NT2/D1 (cell line): ENCODE measurements around the gene NFASC.

Experiments
- DNase-seq: peaks from one replicate; pipeline ENCODE4 v3.0.0-alpha.2; 2011; ENCODE audit warnings: low read depth, low spot score
- H3K27me3 ChIP-seq: 2 replicates; pipeline ENCODE4 v1.6.0; 2011; ENCODE audit warnings: mild to moderate bottlenecking; ENCODE audit not compliant: insufficient read length, insufficient read depth
- H3K36me3 ChIP-seq: 2 replicates; pipeline ENCODE4 v1.6.1; 2011; ENCODE audit warnings: mild to moderate bottlenecking, low read length, mixed read lengths; ENCODE audit not compliant: insufficient read depth, insufficient read length
- H3K4me1 ChIP-seq: 2 replicates; pipeline ENCODE4 v1.5.1; 2011; ENCODE audit not compliant: insufficient read depth, insufficient read length
- H3K4me3 ChIP-seq: 2 replicates; pipeline ENCODE4 v1.5.1; 2011; ENCODE audit warnings: low read depth; ENCODE audit not compliant: insufficient read length
- H3K9ac ChIP-seq: 2 replicates; pipeline ENCODE4 v1.6.0; 2011; ENCODE audit warnings: low read depth; ENCODE audit not compliant: insufficient read length
- H3K9me3 ChIP-seq: 2 replicates; pipeline ENCODE4 v1.5.1; 2011; ENCODE audit warnings: mild to moderate bottlenecking, low read length; ENCODE audit not compliant: insufficient read depth
- SUZ12 ChIP-seq: IDR thresholded peaks from 2 replicates; pipeline ENCODE4 v1.6.1; 2011; ENCODE audit not compliant: insufficient read length, insufficient read depth; ENCODE audit errors: extremely low read depth
- YY1 ChIP-seq: IDR thresholded peaks from 2 replicates; pipeline ENCODE4 v1.6.1; 2011; ENCODE audit not compliant: insufficient read length, insufficient read depth
- ZNF274 ChIP-seq: IDR thresholded peaks from 2 replicates; pipeline ENCODE4 v1.6.1; 2011; ENCODE audit warnings: mild to moderate bottlenecking, low read depth, low read length

NFASC gene

GRCh38 chr1:204959374-204959773 is 88.7 kb downstream of the NFASC start:
- Histone ChIP-seq H3K27me3 (no peaks in the 10 kb centered on the region), H3K9me3 (no peaks in the 10 kb centered on the region), H3K4me1 (peaks cover 2% of the 10 kb centered on the region), H3K9ac (no peak overlapping the region), H3K36me3 (peaks cover 31% of the 10 kb centered on the region), H3K4me3 (no peak overlapping the region)
- TF ChIP-seq ZNF274, result no peak
- TF ChIP-seq SUZ12, result no peak
- TF ChIP-seq YY1, result no peak
- no peak for DNase-seq

DNA sequence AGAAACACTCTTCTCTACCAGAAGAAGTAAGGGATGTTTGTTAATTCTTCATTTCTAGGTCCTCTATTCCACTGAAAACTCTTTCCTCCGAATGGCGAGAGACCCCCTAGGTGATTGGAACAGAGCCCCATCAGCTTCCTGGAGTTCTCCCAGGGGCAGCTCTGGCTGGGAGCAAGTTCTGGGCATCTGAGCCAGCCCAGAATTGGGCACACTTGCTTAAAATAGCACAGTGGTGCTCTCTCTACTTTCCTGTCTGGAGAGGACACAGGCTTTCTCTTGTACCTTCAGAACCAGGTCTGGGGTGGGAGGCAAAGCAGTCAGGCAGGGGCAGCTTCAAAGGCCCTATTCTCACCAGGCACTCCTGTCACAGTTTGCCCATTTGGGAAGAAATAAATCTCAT is 89.2 kb downstream of the NFASC start:
- DNase-seq, result no peak
- no peaks in the 10 kb centered on the region for H3K27me3 ChIP-seq

GRCh38 chr1:204960306-204961125 is 89.9 kb downstream of the NFASC start:
- peaks cover 2% of the 10 kb centered on the region for H3K4me1 ChIP-seq
- no peak for TF ChIP-seq YY1
- no peak for TF ChIP-seq SUZ12
- no peak for TF ChIP-seq ZNF274
- H3K9me3 ChIP-seq, result no peaks in the 10 kb centered on the region
- no peak overlapping the region for H3K9ac ChIP-seq
- no peaks in the 10 kb centered on the region for H3K27me3 ChIP-seq
- no peak overlapping the region for H3K4me3 ChIP-seq
- no peak for DNase-seq
- H3K36me3 ChIP-seq, result peaks cover 28% of the 10 kb centered on the region

More for the DNA sequence above, 89.2 kb downstream of the NFASC start:
- H3K4me3 ChIP-seq, result no peak overlapping the region
- TF ChIP-seq ZNF274 (no peak), SUZ12 (no peak), YY1 (no peak)
- H3K9ac ChIP-seq, result no peak overlapping the region
- peaks cover 2% of the 10 kb centered on the region for H3K4me1 ChIP-seq
- H3K36me3 ChIP-seq, result peaks cover 28% of the 10 kb centered on the region
- no peaks in the 10 kb centered on the region for H3K9me3 ChIP-seq

- H3K4me3 ChIP-seq, result no peak overlapping the region
- H3K4me1 ChIP-seq, result peaks cover 2% of the 10 kb centered on the region
- H3K9me3 ChIP-seq, result no peaks in the 10 kb centered on the region
- peaks cover 23% of the 10 kb centered on the region for H3K36me3 ChIP-seq
- no peak overlapping the region for H3K9ac ChIP-seq
- no peak for DNase-seq
- TF ChIP-seq SUZ12 (no peak), ZNF274 (no peak), YY1 (no peak)
- H3K27me3 ChIP-seq, result no peaks in the 10 kb centered on the region
Observed at GRCh38 chr1:204961765-204962419, 91.2 kb downstream of the NFASC start.

DNA sequence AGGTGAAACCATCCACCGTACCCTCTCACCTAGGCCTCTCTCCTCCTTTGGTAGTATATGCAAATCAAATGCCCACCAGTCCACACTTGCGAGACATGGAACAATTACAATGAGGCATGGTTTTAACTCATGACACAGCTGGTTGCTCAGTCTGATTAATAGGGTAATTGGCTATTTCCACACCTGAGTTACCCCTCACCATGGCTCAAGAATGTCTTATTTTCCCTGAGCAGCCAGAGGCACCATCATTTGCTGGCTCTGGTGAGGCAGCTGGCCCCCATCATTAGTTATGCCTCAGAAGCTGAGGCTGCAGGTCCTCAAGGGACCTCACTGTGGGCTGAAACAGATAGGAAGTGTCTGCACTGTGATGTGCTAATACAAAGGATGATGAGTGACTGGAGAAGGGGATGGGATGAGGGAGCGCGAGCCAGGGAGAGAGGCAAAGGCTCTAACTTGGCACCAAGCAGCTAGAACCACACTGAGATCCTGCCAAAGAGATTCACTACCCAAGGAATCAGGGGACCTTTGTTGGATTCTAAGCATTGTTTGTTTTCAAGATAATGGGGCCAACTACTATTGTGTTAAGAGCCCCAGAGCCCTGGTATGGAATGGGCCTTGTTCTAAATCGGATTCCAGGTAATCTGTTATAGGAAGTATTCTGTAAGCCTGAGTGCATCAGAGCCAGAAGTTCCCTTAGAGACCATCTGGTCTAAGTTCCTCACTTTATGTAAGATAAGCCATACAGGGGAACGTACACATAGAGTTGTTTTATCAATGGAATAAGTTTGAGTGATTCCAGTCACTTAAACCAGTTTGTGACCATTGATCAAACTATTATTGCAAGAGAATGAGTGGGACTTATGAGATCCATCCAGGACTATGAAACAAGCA is 92.3 kb downstream of the NFASC start:
- H3K4me3 ChIP-seq, result no peak overlapping the region
- TF ChIP-seq ZNF274 (no peak), SUZ12 (no peak), YY1 (no peak)
- H3K4me1 ChIP-seq, result peaks cover 2% of the 10 kb centered on the region
- H3K27me3 ChIP-seq, result no peaks in the 10 kb centered on the region
- H3K9me3 ChIP-seq, result no peaks in the 10 kb centered on the region
- peaks cover 14% of the 10 kb centered on the region for H3K36me3 ChIP-seq
- no peak for DNase-seq
- H3K9ac ChIP-seq, result no peak overlapping the region

DNA sequence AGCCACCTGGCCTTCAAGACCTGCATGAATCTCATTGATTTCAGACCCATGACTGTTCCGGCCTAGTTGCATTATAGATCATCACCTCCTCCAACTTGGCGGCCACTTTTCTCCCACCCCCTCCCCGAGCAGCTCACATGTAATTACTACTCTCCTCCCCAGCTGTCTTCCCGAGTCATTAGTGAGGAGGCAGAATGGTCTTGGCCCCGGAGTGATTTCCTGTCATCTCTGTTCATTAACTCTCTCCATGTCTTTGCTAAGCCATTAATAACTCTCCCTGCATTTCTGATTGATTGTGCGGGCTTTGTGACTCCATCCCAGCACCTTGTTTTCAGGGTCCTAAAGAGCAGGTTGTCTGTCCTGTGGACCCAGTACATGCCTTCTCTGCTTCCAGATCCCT is 96.8 kb downstream of the NFASC start:
- no peak overlapping the region for H3K9ac ChIP-seq
- no peaks in the 10 kb centered on the region for H3K27me3 ChIP-seq
- no peaks in the 10 kb centered on the region for H3K9me3 ChIP-seq
- H3K4me3 ChIP-seq, result no peak overlapping the region
- TF ChIP-seq YY1 (no peak), ZNF274 (no peak), SUZ12 (no peak)
- H3K4me1 ChIP-seq, result peaks cover 6% of the 10 kb centered on the region
- DNase-seq, result no peak
- H3K36me3 ChIP-seq, result peaks cover 8% of the 10 kb centered on the region
